HG03460 (cell line): ENCODE results near the gene FADS3.

Experiments
- ATAC-seq: cut with Tn5 transposase; IDR thresholded peaks from one replicate; pipeline ENCODE4 v1.9.1; 2021; ENCODE audit not compliant: unreplicated experiment

FADS3 gene, protein sequence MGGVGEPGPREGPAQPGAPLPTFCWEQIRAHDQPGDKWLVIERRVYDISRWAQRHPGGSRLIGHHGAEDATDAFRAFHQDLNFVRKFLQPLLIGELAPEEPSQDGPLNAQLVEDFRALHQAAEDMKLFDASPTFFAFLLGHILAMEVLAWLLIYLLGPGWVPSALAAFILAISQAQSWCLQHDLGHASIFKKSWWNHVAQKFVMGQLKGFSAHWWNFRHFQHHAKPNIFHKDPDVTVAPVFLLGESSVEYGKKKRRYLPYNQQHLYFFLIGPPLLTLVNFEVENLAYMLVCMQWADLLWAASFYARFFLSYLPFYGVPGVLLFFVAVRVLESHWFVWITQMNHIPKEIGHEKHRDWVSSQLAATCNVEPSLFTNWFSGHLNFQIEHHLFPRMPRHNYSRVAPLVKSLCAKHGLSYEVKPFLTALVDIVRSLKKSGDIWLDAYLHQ

DNA sequence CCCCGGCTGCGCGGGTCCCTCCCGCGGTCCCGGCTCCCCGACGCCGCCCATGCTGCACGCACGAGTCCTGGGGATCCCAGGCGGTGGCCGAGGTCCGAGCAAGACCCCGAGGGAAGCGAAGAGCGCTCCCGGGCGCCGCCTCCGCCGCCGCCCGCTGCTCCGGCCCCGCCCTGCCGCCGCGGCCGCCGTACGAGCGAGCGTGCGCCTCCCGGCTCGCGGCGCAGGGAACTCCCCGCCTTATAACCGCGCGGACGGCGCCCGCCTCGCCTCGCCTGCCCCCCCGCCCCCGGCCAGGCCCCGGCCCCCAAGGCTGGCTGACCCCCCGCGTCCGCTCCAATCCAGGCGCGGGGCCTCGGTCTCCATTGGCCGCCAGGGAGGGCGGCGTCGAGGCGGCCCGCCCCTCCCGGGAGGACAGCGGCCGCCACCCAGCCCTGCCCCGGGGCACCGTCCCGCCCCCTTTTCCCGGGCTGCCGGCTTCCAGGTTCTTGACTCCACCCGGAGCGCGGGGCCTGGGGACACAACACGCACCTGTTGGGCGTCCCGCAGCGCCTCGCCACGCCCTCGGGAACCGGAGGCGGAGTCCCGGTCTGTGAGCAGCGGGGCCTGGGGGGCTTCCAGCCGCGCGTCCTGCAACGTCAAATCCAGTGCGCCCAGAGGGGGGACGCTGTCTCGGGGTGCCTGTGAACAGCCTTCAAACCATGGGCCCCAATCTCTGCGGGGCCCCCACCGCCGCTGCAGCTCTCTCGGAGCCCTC is at the start of gene FADS3:
FADS3 (minus strand) TSS at position 215 of the 754 bp plus-strand sequence; CDS start at position 51, 164 bp downstream.
- ATAC-seq = peak; percentile 61

DNA sequence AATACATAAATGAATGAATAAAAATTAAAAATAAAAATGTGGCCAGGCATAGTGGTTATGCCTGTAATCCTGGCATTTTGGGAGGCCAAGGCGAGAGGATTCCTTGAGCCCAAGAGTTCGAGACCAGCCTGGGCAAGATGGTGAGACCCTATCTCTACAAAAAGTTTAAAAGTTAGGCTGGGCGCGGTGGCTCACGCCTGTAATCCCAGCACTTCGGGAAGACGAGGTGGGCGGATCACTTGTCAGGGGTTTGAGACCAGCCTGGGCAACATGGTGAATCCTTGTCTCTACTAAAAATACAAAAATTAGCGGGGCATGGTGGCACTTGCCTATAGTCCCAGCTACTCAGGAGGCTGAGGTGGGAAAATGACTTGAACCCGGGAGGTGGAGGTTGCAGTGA is 49.1 kb upstream of the FADS3 start:
- no peak for ATAC-seq

DNA sequence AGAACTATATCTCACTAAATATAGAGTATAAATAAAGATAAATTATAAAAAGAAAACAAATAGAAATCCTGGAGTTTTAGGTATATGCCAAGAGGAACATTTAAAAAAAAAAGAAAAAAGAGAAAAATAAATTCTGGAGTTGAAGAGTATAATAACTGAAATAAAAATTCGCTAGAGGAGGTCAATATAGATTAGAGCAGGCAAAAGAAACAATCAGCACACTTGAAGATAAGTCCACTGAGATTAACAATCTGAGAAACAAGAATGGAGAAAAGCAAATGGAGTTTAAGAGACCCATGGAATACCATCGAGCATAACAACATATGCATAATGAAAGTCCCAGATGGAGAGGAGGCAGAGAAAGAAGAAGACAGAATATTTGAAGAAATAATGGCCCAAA is 44.5 kb upstream of the FADS3 start:
- ATAC-seq = no peak

DNA sequence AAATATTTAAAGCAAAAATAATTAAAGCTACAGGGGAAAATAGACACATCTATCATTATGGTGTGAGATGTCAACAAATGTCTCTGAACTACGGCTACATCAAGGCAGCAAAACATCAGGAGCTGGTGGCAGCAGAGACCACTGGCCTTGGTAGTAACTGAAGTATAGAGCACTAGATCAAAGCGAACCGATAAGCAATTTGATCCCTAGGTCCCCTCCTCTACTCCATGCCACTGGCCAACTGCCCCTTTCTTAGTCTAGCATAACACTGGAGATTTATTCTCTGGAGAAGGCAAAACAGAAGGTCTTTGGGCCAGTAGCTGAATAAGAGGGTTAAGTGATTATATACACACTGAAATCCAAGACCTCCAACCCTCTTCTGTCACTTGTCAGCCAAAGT is 39.6 kb upstream of the FADS3 start:
- no peak for ATAC-seq

DNA sequence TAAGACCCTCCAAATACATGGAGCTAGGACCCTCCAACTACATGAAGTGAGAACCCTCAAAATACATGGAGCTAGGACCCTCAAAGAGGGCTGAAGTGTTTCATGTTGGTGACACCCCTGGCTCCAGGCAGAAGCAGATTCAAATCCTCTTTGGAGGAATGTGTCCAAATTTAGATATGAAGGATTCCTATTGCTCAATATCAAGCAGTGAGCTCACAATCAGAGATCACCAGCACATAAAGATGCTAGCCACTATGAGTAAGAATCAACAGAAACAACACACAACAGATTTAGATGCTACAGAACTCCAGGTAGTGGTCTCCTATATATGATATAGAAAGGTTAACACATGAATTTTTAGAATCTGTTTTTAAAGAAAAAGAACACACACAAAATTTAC is 37.3 kb upstream of the FADS3 start:
- no peak for ATAC-seq

DNA sequence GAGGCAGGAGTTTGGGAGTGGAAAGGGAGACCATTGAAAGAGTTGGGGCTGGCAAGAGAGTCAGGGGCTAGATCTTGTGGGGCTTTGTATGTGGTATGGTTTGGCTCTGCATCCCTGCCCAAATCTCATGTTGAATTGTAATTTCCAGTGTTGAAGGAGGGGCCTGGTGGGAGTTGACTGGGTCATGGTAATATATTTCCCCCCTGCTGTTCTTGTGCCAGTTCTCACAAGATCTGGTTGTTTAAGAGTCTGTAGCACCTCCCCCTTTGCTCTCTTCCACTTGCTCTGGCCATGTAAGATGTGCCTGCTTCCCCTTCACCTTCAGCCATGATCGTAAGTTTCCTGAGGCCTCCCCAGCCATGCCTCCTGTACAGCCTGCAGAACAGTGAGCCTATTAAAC is 36.2 kb upstream of the FADS3 start:
- ATAC-seq = no peak

DNA sequence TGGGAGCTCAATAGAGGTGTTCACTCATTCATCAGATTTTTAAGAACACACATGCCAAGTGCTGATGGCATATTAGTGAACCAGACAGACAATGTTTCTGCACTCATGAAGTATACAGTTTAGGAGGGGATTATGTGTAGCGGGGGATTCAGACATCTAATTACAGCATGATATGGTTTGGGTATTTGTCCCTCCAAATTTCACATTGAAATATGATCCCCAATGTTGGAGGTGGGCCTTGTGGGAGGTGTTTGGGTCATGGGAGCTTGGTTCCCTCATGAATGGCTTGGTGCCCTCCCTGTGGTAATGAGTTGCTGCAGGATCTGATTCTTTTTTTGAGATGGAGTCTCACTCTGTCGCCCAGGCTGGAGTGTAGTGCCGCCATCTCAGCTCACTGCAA is 34.9 kb upstream of the FADS3 start:
- no peak for ATAC-seq

DNA sequence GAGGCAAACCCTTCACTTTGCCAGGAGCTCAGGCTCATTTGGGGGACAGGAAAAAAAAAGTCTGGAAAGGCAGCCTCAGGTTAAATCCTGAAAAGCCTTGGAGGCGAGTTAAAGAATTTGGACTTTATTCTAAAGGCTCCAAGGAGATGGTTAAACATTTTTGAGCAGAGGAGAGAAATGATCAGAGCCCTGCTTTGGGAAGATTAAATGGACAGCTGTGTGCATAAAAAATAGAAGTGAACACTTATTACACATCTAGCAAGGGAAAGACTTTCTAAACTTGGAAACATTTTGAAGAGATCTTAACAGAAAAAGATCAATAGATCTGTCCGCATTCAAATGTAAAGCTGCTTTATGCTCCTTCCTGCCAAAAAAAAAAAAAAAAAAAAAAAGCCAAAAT is 34.4 kb upstream of the FADS3 start:
- ATAC-seq = no peak

DNA sequence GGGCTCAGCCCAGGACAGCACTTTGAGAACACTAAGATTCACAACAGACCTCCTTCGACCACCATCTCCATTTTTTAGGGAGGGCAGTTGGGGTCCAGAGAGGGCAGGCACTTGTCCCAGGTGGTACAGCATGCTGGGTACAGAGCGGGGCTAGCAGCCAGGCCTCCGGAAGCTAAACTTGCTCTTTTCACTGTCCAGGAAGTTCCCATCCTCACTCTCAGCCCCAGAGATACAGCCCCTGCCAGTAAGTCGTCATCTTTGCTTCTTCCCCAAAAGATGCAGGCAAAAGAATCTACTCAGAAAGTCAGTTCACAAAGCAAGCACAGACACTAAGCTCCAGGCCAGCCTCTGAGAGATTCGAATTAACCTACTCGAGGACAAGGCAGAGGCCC is 32.7 kb upstream of the FADS3 start:
- no peak for ATAC-seq

DNA sequence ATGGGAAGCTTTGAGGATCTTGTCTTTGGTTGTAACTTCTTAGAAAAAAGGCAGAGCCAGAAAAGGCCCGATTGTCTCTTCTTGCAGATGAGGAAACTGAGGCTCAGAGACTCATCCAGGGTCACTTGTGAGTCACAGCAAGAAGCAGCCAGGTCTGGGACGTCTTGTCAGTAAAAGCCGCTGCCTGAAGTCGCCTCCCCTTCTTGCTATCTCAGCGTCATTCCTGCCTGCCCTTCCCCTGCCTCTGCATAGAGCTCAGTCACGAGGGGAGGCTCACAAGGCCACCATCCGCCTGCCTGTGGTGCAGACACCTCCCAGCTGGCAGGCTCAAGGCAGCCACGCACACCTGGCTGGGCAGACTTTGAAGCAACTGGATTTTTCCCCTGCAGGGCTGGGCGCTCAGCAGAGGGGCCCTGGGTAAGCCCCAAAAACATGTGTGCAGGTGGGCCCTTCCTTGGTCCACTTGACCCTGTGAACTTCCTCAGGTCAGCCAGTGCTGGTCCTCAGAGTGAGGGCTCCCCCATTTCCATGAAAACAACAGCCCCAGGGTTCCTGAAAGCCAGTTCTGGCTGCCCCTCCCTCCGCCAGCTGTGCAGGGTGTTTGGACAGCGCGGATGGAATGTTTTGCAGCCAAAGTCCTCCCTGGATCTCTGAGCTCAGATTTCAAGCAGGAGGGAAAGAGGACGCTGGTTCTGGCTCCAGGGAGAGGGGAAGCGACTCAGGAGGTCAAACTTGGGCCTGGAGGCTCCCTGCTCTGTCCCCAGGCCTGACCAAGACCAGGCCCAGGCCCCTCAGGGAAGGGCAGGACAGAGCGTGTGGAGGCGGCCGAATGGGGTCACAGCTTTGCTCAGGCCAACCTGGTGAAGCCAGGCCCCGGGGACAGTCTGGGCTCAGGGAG is 32.1 kb upstream of the FADS3 start:
- no peak for ATAC-seq

DNA sequence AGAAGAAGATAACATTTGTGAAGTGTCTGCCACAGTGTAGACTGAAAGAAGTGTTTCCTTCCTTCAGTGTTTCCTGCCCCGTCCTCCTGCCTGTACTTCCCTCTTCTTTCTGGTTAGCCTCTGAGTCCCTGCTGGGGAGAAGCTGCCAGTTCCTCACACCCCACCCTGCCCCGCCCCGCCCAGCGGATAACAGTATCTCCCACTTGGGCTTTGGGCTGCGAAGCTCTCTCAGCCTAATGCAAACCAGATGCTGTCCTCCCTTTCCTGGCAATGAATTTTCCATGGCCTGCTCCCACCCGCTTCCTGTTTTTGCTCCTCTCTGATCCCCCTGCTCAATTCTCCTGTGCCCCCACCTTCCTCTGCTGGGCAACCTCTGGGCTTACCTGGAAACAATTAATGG is 31.2 kb upstream of the FADS3 start:
- ATAC-seq = no peak

DNA sequence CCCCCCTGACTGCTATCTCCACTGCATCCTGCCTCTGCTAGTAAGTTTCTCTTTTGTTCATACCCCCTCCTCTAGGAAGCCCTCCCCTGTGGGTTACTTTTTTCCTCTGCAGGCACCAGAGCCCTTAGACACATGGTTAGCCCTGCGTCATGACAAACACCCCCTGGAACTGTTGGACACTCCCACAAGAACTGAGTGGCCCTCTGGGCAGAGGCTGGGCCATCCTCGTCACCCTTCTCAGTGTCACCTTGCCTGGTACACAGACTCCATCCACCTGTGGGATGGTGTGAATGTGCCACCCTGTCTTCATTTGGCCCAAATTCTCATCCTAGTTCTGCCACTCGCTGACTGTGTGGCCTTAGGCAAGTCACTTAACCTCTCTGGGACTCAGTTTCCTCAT is 30.1 kb upstream of the FADS3 start:
- ATAC-seq = no peak

DNA sequence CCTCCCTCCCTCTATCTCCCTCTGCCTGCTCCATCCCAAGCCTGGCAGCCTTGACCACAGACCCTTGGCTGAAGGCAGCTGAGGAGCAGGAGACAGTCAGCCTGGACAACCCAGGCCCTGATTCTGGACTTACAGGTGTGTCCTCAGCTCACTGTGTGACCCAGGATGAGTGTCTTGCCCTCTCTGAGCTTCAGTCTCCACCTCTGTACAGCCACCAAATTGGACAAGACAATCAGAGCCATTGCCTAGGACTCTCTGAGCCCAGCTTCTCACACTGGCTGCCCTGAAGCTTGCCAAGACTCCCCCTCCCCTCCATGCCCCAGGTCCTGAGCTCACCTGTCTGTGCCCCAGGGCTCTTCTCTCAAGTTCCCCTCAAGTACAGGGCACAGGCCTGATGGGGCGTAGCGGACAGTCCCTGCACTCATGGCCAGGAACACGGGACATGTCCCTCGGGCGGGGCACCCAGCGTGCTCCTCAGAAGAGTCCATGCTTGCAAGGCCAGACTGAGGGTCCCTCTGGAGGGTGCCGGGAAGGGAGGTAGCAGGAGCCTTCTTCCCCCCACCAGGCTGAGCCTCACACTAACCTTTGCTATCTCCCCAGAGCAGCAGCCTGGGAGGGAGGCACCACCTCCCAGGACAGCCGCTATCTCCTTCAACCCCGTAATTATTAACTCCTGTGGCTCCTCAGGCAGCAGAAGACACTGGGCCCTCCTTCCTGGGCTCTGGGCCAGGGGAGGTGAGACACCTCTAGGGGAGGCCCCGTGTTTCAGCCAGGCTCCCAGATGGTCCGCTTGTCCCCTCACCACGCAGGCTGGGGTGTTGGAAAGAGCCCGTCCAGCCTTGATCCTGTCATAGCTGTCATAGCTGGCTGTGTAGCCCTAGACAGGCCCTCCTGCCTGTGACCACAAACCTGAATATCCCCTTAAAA is 28.6 kb upstream of the FADS3 start:
- no peak for ATAC-seq

DNA sequence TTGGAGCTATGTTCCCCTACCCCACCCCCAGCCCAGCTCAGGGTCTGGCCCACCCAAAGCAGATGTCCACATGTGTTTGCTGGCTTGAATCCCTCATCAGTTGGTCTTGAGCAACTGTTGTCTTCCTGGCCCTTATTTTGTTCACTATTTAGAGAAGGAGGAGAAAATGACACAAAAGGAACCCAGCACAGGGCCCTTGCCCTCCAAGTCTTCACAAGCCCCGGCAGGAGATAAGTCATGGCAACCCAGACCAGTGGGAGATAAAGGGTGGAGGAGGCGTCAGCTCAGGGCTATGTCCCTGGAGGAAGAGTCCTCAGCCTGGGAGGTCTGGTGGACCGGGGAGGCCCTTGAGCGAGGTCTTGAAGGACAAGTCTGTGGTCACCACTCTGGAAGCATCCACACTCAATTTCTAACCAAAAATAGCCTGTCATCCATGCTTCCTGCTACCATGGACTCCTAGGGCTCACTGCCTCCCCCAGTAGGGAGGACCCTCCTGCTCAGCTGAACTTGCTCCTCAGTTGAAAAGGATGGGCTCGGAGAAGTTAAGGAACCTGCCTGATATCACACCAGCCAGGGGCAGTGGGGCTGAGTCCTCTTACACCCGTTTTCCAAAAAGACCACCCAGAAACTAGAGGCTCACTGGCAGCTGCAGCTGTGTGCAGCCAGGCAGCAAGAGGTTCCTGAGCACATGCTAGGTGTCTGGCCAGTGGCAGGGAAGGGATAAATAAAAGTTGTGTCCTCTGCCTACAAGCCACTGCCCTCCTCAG is 27.8 kb upstream of the FADS3 start:
- ATAC-seq = no peak

DNA sequence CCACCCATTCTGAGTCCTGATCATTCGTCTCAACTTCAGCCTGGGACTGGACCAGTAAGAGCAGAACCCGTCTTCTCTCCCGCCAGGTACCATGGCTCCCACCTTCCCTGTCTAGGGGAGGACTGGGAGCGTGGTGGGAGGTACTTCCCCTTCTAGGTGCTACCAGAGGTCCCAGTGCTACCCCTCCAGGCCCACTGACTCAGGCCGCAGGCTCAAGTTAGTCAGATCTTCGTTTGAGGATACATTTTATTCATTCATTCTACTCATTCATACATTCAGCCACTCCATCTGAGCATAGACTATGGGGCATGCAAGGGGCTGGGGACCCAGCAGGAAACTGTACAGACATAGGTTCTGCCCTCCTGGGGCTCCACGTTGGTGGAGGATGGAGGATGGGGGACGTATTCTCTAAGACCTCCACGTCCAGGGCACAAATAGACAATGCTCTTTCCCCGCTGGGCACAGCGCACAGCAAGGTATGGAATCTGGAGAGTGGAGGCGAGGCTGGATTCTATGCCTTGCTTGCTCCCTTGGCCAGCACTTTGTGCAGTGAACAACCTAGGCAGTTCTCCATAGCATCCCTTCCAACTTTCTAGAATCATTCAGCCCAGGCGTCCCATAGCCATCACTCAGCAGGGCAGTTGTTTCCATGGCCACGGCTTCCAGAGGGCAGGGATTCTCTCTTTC is 27.0 kb upstream of the FADS3 start:
- no peak for ATAC-seq

DNA sequence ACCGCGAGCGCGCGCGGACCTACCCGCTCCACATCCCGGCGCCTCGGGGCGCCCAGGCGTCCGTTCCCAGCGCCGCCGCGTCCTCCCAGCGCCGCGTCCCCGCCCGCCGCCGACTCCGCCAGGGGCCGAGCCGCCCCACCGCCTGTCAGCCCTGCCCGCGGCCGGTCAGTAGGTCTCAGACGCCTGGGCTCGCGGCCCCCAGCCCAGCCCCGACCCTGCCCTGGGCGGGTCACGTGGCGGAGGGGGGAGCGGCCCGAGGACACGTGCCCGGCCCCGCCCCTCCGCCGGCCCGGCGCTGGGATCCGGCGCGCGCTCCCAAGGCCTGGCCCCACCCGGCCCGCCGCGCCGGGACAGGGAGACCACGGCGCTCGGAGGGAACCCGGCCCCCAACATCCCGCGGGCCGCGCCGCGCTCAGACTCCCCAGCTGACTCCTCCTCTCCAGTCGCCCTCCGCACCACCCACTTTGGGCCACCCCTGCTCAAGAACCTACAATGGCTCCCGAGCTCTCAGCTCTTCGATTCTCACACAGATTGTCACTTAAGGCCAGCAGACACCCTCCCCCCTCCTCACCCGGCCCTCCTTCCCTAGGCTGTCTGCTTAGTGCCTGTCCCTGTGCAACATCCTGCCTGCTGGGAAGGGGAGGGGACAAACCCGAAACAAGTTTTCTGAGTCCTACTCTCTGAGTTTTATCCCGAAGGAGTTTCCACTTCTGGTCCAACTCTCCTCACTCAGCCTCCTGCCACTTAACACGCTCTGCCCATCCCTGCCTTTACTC is 26.2 kb upstream of the FADS3 start, which contains the start of gene RAB3IL1:
RAB3IL1 (minus strand) TSS at position 233 of the 776 bp plus-strand sequence; CDS start at position 34, 199 bp downstream.
- no peak for ATAC-seq

DNA sequence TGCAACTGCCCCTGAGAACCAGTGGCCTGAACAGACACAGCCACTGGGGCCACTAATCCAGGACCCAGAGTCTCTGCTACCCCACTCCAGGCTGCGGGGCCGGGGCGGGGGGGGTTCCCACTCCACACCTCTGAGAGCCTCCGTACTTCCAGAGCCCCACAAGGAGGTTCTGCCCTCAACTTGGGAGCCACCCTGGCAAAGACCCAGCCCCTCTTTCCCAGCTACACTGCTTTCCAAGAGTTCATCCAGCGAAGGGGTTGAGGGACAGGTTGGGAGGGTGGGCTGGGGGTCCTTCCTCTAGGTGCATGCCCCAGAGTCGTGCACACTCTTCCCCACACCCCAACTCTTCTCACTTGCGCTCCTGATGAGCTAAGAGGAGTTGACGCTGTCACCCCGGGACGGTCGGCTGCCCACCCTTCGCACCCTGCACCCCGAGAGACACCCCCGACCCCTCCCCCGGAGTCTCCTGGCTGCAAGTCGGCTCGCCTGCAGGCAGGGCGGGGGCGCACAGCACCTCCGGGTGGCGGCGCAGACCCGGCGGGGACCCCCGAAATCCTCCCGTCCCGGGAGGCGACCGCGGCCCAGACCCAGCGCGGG is 25.5 kb upstream of the FADS3 start:
- ATAC-seq = no peak
